Measurements from ENCODE around the gene PRTG.

PRTG gene

DNA sequence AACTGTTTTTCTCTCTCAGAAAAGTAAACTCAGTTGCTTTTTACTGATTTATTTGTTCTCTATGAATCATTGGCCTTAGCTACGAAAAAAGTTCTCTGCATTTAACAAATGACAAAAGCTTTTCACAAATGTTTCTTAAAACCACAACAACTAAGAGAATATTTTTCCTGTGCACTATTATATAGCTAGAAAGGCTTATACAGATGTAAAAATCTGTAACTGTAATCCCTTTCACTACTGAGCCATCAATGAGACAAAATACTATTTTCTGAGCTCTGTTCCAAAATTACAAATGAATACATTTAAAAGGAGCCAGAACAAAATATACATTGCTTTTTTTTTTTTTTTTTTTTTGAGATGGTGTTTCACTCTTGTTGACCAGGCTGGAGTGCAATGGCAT lies 109.2 kb downstream of the PRTG start:
- no peaks in the 10 kb centered on the region for H3K36me3 ChIP-seq (ENCODE audit: control insufficient read depth, insufficient read depth, low read length)
- H3K27ac ChIP-seq (ENCODE audit: low read depth, low read length): no peak overlapping the region
- H3K4me3 ChIP-seq (ENCODE audit: low read depth, low read length): no peak overlapping the region
- no peaks in the 10 kb centered on the region for H3K27me3 ChIP-seq (ENCODE audit: control insufficient read depth, insufficient read depth, low read length)
- H3K4me1 ChIP-seq (ENCODE audit: control insufficient read depth, insufficient read depth, low read length): no peaks in the 10 kb centered on the region
- no peak overlapping the region for H3K9ac ChIP-seq (ENCODE audit: low read depth, low read length)
- H3K9me3 ChIP-seq (ENCODE audit: control insufficient read depth, insufficient read depth, low read length): no peaks in the 10 kb centered on the region

DNA sequence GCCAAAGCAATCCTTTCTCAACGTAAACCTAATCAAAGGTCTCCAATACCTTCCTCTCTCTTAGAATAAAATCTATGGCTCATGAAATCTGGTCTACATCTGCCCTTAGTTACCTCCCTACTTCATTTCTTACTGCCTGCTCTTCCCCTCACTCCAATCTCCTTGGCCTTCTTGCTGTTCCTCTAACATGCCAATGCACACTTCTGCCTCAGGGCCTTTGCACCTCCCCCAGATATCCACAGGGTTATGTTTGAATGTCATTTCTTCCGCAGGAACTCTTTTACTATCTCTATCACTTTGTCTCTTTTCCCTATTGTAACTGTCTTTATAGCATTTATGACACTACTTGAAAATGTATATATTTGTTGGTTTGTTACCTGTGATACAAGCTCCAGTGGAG lies 110.5 kb downstream of the PRTG start:
- H3K4me1 ChIP-seq (ENCODE audit: control insufficient read depth, insufficient read depth, low read length): no peaks in the 10 kb centered on the region
- no peak overlapping the region for H3K9ac ChIP-seq (ENCODE audit: low read depth, low read length)
- no peak overlapping the region for H3K27ac ChIP-seq (ENCODE audit: low read depth, low read length)
- no peaks in the 10 kb centered on the region for H3K36me3 ChIP-seq (ENCODE audit: control insufficient read depth, insufficient read depth, low read length)
- no peak overlapping the region for H3K4me3 ChIP-seq (ENCODE audit: low read depth, low read length)
- no peaks in the 10 kb centered on the region for H3K27me3 ChIP-seq (ENCODE audit: control insufficient read depth, insufficient read depth, low read length)
- no peaks in the 10 kb centered on the region for H3K9me3 ChIP-seq (ENCODE audit: control insufficient read depth, insufficient read depth, low read length)

DNA sequence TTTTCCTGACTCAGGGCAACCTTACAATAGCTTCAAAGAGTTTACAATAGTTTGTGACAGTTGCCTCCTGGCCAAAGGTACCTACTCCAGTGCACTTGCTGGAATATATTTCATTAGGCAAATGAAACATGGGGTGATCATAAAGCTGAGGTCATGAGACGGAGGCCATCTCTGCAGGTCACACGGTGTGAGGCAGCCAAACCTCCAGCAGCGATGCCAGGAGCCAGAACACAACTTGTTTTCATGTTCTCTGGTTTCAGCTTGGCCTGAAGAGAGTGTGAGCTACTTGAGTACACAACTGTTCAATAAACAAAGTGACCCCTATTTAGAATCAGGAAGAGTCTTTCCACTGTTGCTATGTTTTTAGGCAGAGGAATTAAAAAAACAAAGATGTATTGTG lies 112.1 kb downstream of the PRTG start:
- no peak overlapping the region for H3K4me3 ChIP-seq (ENCODE audit: low read depth, low read length)
- H3K9ac ChIP-seq (ENCODE audit: low read depth, low read length): no peak overlapping the region
- H3K4me1 ChIP-seq (ENCODE audit: control insufficient read depth, insufficient read depth, low read length): no peaks in the 10 kb centered on the region
- no peaks in the 10 kb centered on the region for H3K27me3 ChIP-seq (ENCODE audit: control insufficient read depth, insufficient read depth, low read length)
- no peak overlapping the region for H3K27ac ChIP-seq (ENCODE audit: low read depth, low read length)
- no peaks in the 10 kb centered on the region for H3K36me3 ChIP-seq (ENCODE audit: control insufficient read depth, insufficient read depth, low read length)
- no peaks in the 10 kb centered on the region for H3K9me3 ChIP-seq (ENCODE audit: control insufficient read depth, insufficient read depth, low read length)

DNA sequence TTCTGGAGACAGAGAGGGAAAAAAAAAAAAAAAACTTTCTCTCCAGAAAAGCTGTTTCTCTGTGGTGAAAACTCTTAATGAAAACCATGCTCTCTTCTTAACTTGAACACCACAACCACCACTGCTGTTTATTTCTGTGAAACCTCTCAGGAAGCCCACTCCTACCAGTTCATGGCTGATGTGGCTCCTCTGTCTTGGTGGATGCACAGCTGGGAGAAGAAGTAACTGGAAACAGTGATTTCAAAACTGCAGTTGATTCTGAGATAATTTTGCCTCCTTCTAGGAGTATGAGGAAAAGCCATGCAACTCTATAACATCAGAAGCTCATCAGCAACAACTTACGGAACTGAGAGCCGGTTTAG lies 114.6 kb downstream of the PRTG start:
- H3K27ac ChIP-seq (ENCODE audit: low read depth, low read length): no peak overlapping the region
- H3K27me3 ChIP-seq (ENCODE audit: control insufficient read depth, insufficient read depth, low read length): no peaks in the 10 kb centered on the region
- H3K4me3 ChIP-seq (ENCODE audit: low read depth, low read length): no peak overlapping the region
- H3K9me3 ChIP-seq (ENCODE audit: control insufficient read depth, insufficient read depth, low read length): no peaks in the 10 kb centered on the region
- H3K9ac ChIP-seq (ENCODE audit: low read depth, low read length): no peak overlapping the region
- no peaks in the 10 kb centered on the region for H3K4me1 ChIP-seq (ENCODE audit: control insufficient read depth, insufficient read depth, low read length)
- H3K36me3 ChIP-seq (ENCODE audit: control insufficient read depth, insufficient read depth, low read length): no peaks in the 10 kb centered on the region

DNA sequence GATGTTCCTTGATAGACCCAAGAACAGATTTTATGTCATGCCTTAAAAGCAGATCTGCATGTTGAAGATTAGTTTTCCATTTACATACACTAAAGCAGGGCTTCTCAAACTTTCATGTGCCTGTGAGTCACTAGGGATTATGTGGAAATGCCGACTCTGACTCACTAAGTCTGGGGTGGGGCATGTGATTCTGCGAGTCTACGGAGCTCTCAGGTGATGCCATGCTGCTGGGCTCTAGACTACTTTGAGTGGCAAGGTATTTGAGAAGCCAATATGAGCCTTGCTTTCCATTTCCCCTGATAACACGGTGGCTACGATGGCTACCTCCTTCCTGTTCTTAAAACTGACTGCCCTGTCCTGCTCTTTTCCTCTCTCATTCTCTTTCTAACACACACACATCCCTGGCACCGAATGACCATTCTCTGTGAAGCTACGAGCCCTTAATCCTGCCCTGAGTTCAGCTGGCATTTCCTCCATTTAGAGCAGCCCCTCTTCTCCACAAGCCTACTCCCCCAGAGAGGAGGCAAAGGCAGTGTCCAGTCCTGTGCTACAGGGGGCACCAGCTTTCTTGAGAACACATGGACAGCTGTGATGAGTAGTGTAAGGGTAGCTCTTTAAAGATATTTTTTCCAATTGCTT lies 115.1 kb downstream of the PRTG start:
- H3K4me1 ChIP-seq (ENCODE audit: control insufficient read depth, insufficient read depth, low read length): no peaks in the 10 kb centered on the region
- no peaks in the 10 kb centered on the region for H3K36me3 ChIP-seq (ENCODE audit: control insufficient read depth, insufficient read depth, low read length)
- H3K9me3 ChIP-seq (ENCODE audit: control insufficient read depth, insufficient read depth, low read length): no peaks in the 10 kb centered on the region
- H3K4me3 ChIP-seq (ENCODE audit: low read depth, low read length): no peak overlapping the region
- H3K27ac ChIP-seq (ENCODE audit: low read depth, low read length): no peak overlapping the region
- H3K9ac ChIP-seq (ENCODE audit: low read depth, low read length): no peak overlapping the region
- H3K27me3 ChIP-seq (ENCODE audit: control insufficient read depth, insufficient read depth, low read length): no peaks in the 10 kb centered on the region

DNA sequence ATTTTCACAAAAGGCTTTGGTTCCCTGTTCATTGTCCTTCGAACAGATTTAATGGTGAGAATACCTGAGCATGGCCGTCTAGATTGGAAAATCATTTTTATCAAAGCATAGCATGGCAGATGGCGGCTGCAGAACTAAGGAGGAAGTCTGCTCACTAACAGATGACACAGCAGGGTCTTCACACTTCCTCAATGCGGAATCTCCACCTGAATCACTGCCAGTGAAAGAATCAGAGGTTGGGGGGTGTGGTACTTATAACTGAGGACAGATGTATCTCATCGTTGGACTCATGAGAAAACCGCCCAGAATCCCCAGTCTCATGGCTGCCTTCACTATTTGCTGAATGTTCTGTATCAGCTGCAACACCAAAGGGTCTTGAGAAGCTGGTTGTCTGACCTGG lies 123.2 kb downstream of the PRTG start:
- Histone ChIP-seq H3K4me3 (ENCODE audit: low read depth, low read length) (no peak overlapping the region), H3K36me3 (ENCODE audit: control insufficient read depth, insufficient read depth, low read length) (no peaks in the 10 kb centered on the region), H3K27ac (ENCODE audit: low read depth, low read length) (no peak overlapping the region), H3K27me3 (ENCODE audit: control insufficient read depth, insufficient read depth, low read length) (no peaks in the 10 kb centered on the region), H3K9ac (ENCODE audit: low read depth, low read length) (no peak overlapping the region), H3K4me1 (ENCODE audit: control insufficient read depth, insufficient read depth, low read length) (peaks cover 18% of the 10 kb centered on the region; the same call in 1 of the 2 replicates), H3K9me3 (ENCODE audit: control insufficient read depth, insufficient read depth, low read length) (no peaks in the 10 kb centered on the region)

DNA sequence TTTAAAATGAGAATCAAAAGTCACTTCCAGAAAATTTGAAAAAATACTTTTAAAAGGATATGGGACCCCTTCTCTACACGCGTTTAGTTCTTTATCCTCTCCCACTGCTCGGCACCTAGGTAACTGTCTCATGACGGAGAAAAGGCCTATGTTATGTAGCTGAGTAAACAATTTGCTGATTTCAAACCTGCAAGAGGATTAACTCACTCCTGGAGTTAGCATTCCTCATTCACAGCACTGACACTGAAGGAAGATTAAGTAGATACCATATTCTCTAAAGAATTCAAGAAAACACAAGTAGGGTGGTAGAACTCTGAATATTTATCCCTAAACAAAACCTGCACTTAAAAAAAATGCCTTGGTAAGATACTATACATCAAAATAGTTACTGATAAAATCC lies 124.6 kb downstream of the PRTG start:
- H3K4me3 ChIP-seq (ENCODE audit: low read depth, low read length): no peak overlapping the region
- no peak overlapping the region for H3K9ac ChIP-seq (ENCODE audit: low read depth, low read length)

DNA sequence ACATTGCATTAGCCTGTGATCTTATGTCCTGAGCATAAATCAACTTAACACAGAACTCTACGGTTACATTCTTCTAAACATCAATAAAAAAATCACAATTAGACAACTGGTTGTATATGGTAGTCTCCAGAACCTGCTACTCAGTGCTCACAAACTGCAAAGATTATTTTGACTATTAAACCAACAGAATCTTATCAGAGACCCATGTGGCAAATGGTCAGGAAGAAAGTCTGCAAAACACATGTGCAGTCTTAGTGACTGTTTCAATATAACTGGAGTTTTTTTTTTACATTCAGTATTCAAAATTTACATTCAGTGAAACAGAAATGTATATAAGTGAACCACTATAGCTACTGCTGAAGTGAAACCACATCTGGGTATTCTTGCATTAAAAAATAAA lies 127.5 kb downstream of the PRTG start:
- Histone ChIP-seq H3K4me3 (ENCODE audit: low read depth, low read length) (no peak overlapping the region), H3K27me3 (ENCODE audit: control insufficient read depth, insufficient read depth, low read length) (no peaks in the 10 kb centered on the region), H3K36me3 (ENCODE audit: control insufficient read depth, insufficient read depth, low read length) (no peaks in the 10 kb centered on the region), H3K27ac (ENCODE audit: low read depth, low read length) (no peak overlapping the region), H3K9me3 (ENCODE audit: control insufficient read depth, insufficient read depth, low read length) (no peaks in the 10 kb centered on the region), H3K4me1 (ENCODE audit: control insufficient read depth, insufficient read depth, low read length) (peaks cover 24% of the 10 kb centered on the region; the same call in 1 of the 2 replicates), H3K9ac (ENCODE audit: low read depth, low read length) (no peak overlapping the region)

More for the DNA sequence above, 124.6 kb downstream of the PRTG start:
- Histone ChIP-seq H3K9me3 (ENCODE audit: control insufficient read depth, insufficient read depth, low read length) (no peaks in the 10 kb centered on the region), H3K36me3 (ENCODE audit: control insufficient read depth, insufficient read depth, low read length) (no peaks in the 10 kb centered on the region), H3K27ac (ENCODE audit: low read depth, low read length) (peak overlapping the region; percentile 46), H3K4me1 (ENCODE audit: control insufficient read depth, insufficient read depth, low read length) (peaks cover 24% of the 10 kb centered on the region; the same call in 1 of the 2 replicates), H3K27me3 (ENCODE audit: control insufficient read depth, insufficient read depth, low read length) (no peaks in the 10 kb centered on the region)

DNA sequence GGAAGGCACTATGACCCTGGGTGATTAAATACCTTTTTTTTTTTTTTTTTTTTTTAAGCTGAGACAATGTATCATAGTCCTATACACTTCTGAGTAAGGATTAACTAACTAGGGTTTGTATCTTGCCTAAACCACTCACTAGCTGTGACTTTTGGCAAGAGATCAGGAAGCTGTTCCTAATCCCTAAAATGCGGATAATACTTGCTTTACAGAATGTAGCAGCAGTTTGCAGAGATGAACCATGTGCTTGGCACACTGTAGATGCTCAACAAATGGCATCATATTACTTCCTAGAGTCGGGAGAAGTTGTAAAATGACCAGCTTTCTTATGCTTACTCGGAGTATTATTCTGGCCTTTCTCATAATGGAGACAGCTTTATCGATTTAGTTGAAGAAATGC lies 129.2 kb downstream of the PRTG start:
- no peak overlapping the region for H3K27ac ChIP-seq (ENCODE audit: low read depth, low read length)
- no peak overlapping the region for H3K9ac ChIP-seq (ENCODE audit: low read depth, low read length)
- no peak overlapping the region for H3K4me3 ChIP-seq (ENCODE audit: low read depth, low read length)
- no peaks in the 10 kb centered on the region for H3K36me3 ChIP-seq (ENCODE audit: control insufficient read depth, insufficient read depth, low read length)
- no peaks in the 10 kb centered on the region for H3K27me3 ChIP-seq (ENCODE audit: control insufficient read depth, insufficient read depth, low read length)
- no peaks in the 10 kb centered on the region for H3K9me3 ChIP-seq (ENCODE audit: control insufficient read depth, insufficient read depth, low read length)
- peaks cover 20% of the 10 kb centered on the region; the same call in 1 of the 2 replicates for H3K4me1 ChIP-seq (ENCODE audit: control insufficient read depth, insufficient read depth, low read length)

DNA sequence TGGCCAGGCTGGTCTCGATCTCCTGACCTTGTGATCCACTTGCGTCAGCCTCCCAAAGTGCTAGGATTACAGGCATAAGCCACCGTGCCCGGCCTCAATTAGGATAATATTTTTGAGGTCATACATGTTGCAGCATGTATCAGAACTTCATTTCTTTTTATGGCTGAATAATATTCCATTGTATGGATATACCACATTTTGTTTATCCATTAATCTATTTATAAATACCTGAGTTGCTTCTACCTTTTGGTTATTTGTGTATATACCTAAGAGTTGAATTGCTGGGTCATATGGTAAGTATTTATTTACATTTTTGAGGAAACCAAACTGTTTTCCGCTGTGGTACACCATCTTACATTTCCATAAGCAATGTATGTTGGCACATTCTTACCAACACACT lies 136.7 kb downstream of the PRTG start:
- no peaks in the 10 kb centered on the region for H3K36me3 ChIP-seq (ENCODE audit: control insufficient read depth, insufficient read depth, low read length)
- no peaks in the 10 kb centered on the region for H3K9me3 ChIP-seq (ENCODE audit: control insufficient read depth, insufficient read depth, low read length)
- no peak overlapping the region for H3K27ac ChIP-seq (ENCODE audit: low read depth, low read length)
- no peaks in the 10 kb centered on the region for H3K4me1 ChIP-seq (ENCODE audit: control insufficient read depth, insufficient read depth, low read length)
- H3K4me3 ChIP-seq (ENCODE audit: low read depth, low read length): no peak overlapping the region
- H3K9ac ChIP-seq (ENCODE audit: low read depth, low read length): no peak overlapping the region
- H3K27me3 ChIP-seq (ENCODE audit: control insufficient read depth, insufficient read depth, low read length): no peaks in the 10 kb centered on the region

DNA sequence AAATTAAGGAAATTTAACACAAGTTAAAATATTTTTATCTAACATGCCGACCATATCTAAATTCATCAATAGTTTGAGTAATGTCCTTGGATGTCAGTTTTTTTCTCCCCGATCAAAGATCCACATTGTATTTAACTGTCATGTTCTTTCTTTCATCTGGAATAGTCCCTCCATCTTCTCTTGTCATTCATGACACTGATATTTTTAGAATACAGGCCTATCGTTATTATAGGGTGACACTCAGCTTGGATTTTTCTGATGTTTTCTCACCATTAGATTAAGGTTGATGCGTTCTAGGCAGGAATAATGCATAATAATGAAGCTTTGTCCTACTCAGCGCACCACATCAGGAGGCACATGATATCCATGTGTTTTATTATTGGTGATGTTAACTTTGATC lies 141.6 kb downstream of the PRTG start:
- no peak overlapping the region for H3K4me3 ChIP-seq (ENCODE audit: low read depth, low read length)
- H3K27me3 ChIP-seq (ENCODE audit: control insufficient read depth, insufficient read depth, low read length): no peaks in the 10 kb centered on the region
- H3K4me1 ChIP-seq (ENCODE audit: control insufficient read depth, insufficient read depth, low read length): no peaks in the 10 kb centered on the region
- no peaks in the 10 kb centered on the region for H3K36me3 ChIP-seq (ENCODE audit: control insufficient read depth, insufficient read depth, low read length)
- no peaks in the 10 kb centered on the region for H3K9me3 ChIP-seq (ENCODE audit: control insufficient read depth, insufficient read depth, low read length)
- H3K9ac ChIP-seq (ENCODE audit: low read depth, low read length): no peak overlapping the region
- no peak overlapping the region for H3K27ac ChIP-seq (ENCODE audit: low read depth, low read length)

DNA sequence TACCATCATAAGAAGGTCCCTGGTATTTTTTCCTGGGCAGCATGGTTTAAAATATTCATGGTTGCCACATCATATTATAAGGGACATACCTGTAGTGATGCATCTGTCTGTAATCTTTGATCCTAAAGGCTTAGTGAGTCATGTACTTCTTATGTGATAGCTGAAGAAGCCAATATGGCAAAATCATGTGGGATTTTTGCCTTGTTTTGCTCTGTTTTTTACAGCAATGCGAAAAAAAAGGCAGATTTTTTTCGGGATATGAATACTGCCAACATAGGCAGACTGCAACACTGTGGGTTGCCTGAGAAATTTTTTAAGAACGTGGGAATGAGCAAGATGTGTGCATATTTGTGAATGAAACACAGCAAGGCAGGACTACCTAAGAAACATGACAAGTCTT lies 143.5 kb downstream of the PRTG start:
- H3K27ac ChIP-seq (ENCODE audit: low read depth, low read length): no peak overlapping the region
- no peak overlapping the region for H3K9ac ChIP-seq (ENCODE audit: low read depth, low read length)
- no peaks in the 10 kb centered on the region for H3K4me1 ChIP-seq (ENCODE audit: control insufficient read depth, insufficient read depth, low read length)
- no peaks in the 10 kb centered on the region for H3K9me3 ChIP-seq (ENCODE audit: control insufficient read depth, insufficient read depth, low read length)
- no peaks in the 10 kb centered on the region for H3K36me3 ChIP-seq (ENCODE audit: control insufficient read depth, insufficient read depth, low read length)
- H3K27me3 ChIP-seq (ENCODE audit: control insufficient read depth, insufficient read depth, low read length): no peaks in the 10 kb centered on the region
- no peak overlapping the region for H3K4me3 ChIP-seq (ENCODE audit: low read depth, low read length)
